Epithelial cell of esophagus (primary cell): ENCODE data around the gene DYNC1LI1.
A peak's percentile ranks its signal among the peaks of the same experiment; 100 is the strongest.

Source experiments
- DNase-seq: peaks from one replicate; pipeline ENCODE4 v3.0.0; 2010; ENCODE audit warnings: low read depth
- H3K4me3 ChIP-seq: 2 replicates; pipeline ENCODE4 v1.5.1; 2011; ENCODE audit warnings: mild to moderate bottlenecking, low read length, control low read depth
- CTCF ChIP-seq: IDR thresholded peaks from 2 replicates; pipeline ENCODE4 v1.5.1; 2011; ENCODE audit warnings: low read depth, mild to moderate bottlenecking, low read length, control low read depth, inconsistent platforms; ENCODE audit not compliant: insufficient read depth; ENCODE audit errors: missing control alignments

The DYNC1LI1 gene

GRCh38 chr3:32570421-32571191 is at the start of gene DYNC1LI1:
Gene DYNC1LI1 (minus strand): TSS chr3:32570858. CDS start chr3:32570770, 88 bp downstream.
- peak; percentile 93 for DNase-seq
- H3K4me3 ChIP-seq, result peak within 1 kb of the TSS; percentile 73
- TF ChIP-seq CTCF, result no peak

GRCh38 chr3:32619395-32619794 is 48.7 kb upstream of the DYNC1LI1 start:
- H3K4me3 ChIP-seq, result no peak overlapping the region
- no peak for TF ChIP-seq CTCF
- no peak for DNase-seq

- H3K4me3 ChIP-seq, result no peak overlapping the region
- DNase-seq, result peak; percentile 86
- no peak for TF ChIP-seq CTCF
Measured at GRCh38 chr3:32616267-32616962, 45.8 kb upstream of the DYNC1LI1 start.

GRCh38 chr3:32614956-32615355 is 44.3 kb upstream of the DYNC1LI1 start:
- TF ChIP-seq CTCF, result no peak
- peak; percentile 55 for DNase-seq
- no peak overlapping the region for H3K4me3 ChIP-seq

DNA sequence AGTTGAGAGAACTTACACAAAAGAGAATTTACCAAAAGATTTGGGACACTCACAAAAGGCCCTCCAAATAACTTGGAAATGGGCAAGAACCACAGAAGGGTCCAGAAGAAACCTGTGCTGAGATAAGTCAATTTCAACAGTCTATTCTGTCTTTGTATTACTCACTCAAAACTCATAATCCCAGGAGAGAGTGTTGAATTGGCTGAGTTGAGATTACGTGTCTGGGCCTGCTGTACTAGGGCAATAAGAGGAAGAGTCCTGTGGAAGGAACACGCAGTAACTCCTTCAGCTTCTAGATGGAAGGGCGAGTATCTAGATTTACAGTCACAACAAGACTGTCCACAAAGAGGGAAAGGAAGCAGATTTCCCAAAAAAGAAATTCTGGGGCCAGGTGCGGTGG is 42.5 kb upstream of the DYNC1LI1 start:
- no peak for TF ChIP-seq CTCF
- DNase-seq, result peak; percentile 92

DNA sequence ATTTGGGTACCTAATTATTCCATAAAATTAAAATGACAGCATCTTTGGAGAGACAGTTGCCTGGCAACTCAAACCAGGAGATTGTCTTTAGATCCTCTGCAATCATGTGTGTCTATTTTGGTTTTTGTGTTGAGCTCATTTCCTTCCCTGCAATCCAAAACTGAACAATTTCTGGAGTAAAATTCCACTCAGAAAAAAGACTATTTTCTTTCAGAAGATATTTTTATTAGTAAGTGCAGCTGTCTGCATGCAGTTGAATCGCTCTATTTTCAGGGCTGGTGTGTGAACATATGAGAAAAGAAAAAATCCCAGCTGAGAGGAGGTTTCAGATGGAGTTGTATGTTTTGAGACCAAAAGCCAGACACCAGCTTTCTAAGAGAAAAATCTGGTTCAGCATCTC is 41.9 kb upstream of the DYNC1LI1 start:
- TF ChIP-seq CTCF, result no peak
- no peak for DNase-seq

More for the DNA sequence above, 42.5 kb upstream of the DYNC1LI1 start:
- H3K4me3 ChIP-seq, result no peak overlapping the region

More for the DNA sequence above, 41.9 kb upstream of the DYNC1LI1 start:
- H3K4me3 ChIP-seq, result no peak overlapping the region
